ENCODE data around the gene SNHG17.

Gene SNHG17

DNA sequence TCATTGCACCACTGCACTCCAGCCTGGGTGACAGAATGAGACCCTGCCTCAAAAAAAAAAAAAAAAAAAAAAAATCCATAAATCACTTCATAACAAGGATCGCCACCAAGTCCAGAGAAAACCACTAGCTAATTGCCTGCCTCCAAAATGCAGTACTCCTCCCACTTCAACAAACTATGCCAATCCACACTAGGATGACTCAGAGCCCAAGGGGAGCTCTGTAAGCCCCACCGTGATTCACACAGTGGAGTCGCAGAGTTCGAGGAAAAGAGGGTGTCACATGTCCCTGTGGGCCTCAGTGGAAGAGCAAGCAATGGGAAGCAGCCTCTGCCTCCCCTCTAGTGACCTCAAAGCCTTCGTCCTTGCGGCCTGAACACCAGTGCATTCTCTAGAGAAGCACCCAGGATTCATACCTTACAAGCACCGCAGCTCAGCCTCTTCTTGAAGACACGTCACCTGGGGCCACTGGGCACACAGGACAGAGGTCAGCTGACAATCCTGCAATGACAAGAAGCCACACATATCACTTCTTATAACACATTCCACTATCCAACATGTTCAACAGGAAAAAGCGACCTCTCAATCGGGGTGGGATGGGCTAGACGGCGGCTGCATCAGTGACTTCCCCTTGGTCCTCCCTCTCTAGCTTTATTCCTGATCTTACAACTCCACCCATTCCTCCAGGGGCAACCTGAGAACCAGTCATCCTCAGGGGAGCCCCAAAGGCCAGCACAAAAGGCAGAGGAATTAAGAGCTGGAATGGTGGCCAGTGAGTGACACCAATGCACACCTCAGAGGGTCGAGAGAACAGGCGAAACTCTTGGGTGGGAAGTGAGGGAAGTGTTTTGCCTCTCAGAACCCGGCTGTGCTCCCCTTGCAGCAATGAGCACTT, 8.9 kb downstream of the SNHG17 start:
- Histone ChIP-seq H3K79me1 (ENCODE audit: low read depth, low read length) (peaks cover 22% of the 10 kb centered on the region), H2AFZ (ENCODE audit: low read length) (no peak overlapping the region), H3K4me2 (ENCODE audit: insufficient read depth, low read length, poor library complexity, severe bottlenecking) (no peak overlapping the region), H2BK120ac (ENCODE audit: low read depth, low read length) (no peak overlapping the region), H3K18ac (ENCODE audit: low read length) (no peak overlapping the region), H3K14ac (ENCODE audit: low read length) (no peak overlapping the region), H2BK12ac (ENCODE audit: low read length) (no peak overlapping the region), H4K91ac (ENCODE audit: low read depth, low read length, poor library complexity) (no peak overlapping the region), H2BK15ac (ENCODE audit: low read length) (no peak overlapping the region), H3K4me1 (ENCODE audit: control insufficient read depth in 2 of 2, insufficient read depth in 1 of 2, low read depth in 1 of 2, low read length in 2 of 2) (peaks cover 0 to 4% of the 10 kb centered on the region in 2 donors), H3K23ac (ENCODE audit: low read depth, low read length, poor library complexity) (no peak overlapping the region), H3K4ac (ENCODE audit: low read length) (no peak overlapping the region), H3K27ac (replicated peaks; ENCODE audit: low read length) (no peak overlapping the region), H3K27me3 (ENCODE audit: control insufficient read depth in 3 of 3, insufficient read depth in 3 of 3, low read depth in 1 of 3, low read length in 3 of 3) (no peaks in the 10 kb centered on the region), H4K8ac (ENCODE audit: low read depth, low read length) (no peak overlapping the region), H2BK5ac (ENCODE audit: low read length) (no peak overlapping the region), H3K9ac (ENCODE audit: low read depth, low read length, poor library complexity) (no peak overlapping the region), H3K36me3 (replicated peaks in 1 of 2; ENCODE audit: control insufficient read depth in 2 of 2, insufficient read depth in 2 of 2, low read length in 2 of 2) (peaks cover 82 to 99% of the 10 kb centered on the region in 2 donors), H2AK5ac (ENCODE audit: low read depth, low read length) (no peak overlapping the region), H3K4me3 (ENCODE audit: low read length in 2 of 2) (no peak overlapping the region), H3K9me3 (replicated peaks in 1 of 2; ENCODE audit: control insufficient read depth in 2 of 2, insufficient read depth in 1 of 2, low read depth in 1 of 2, low read length in 2 of 2) (no peaks in the 10 kb centered on the region)
- no CpG with 5 or more reads among the region's 15 CpGs for WGBS, 2 donors (ENCODE audit: extremely low coverage in 2 of 2, insufficient read length in 2 of 2, insufficient replicate concordance in 1 of 2)
- no peak for DNase-seq (ENCODE audit: low spot score)

DNA sequence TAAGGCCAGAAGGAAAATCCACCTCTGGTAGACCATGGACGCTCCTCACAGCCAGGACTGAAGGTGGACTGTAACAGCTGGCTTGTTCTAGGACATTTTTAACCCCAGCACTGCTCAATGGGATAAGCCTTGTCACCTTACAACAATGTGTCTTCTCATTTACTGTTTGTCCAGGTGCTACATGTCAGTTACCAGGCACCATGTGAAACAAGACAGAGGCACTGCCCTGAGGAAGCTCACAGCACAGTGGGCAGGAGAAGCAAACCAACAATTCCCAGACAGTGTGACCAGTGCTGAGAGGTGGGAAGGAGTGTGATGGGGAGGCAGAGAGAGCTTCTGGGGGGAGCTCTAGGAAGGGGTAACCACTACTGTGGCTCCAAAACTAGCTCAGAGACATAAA, 10.7 kb downstream of the SNHG17 start:
- H3K4ac ChIP-seq (ENCODE audit: low read length): no peak overlapping the region
- H2BK12ac ChIP-seq (ENCODE audit: low read length): no peak overlapping the region
- H3K9ac ChIP-seq (ENCODE audit: low read depth, low read length, poor library complexity): no peak overlapping the region
- no CpG with 5 or more reads among the region's 1 CpG for WGBS, 2 donors (ENCODE audit: extremely low coverage in 2 of 2, insufficient read length in 2 of 2, insufficient replicate concordance in 1 of 2)
- H4K8ac ChIP-seq (ENCODE audit: low read depth, low read length): no peak overlapping the region
- H3K23ac ChIP-seq (ENCODE audit: low read depth, low read length, poor library complexity): no peak overlapping the region
- H3K36me3 ChIP-seq (replicated peaks in 1 of 2; ENCODE audit: control insufficient read depth in 2 of 2, insufficient read depth in 2 of 2, low read length in 2 of 2): peaks cover 85 to 99% of the 10 kb centered on the region in 2 donors
- H2AK5ac ChIP-seq (ENCODE audit: low read depth, low read length): no peak overlapping the region
- H4K91ac ChIP-seq (ENCODE audit: low read depth, low read length, poor library complexity): no peak overlapping the region
- no peaks in the 10 kb centered on the region for H3K27me3 ChIP-seq (ENCODE audit: control insufficient read depth in 3 of 3, insufficient read depth in 3 of 3, low read depth in 1 of 3, low read length in 3 of 3)
- no peak overlapping the region for H3K4me2 ChIP-seq (ENCODE audit: insufficient read depth, low read length, poor library complexity, severe bottlenecking)
- no peak overlapping the region for H2AFZ ChIP-seq (ENCODE audit: low read length)
- H3K4me3 ChIP-seq (ENCODE audit: low read length in 2 of 2): no peak overlapping the region
- no peak for DNase-seq (ENCODE audit: low spot score)
- H3K4me1 ChIP-seq (ENCODE audit: control insufficient read depth in 2 of 2, insufficient read depth in 1 of 2, low read depth in 1 of 2, low read length in 2 of 2): peaks cover 0 to 4% of the 10 kb centered on the region in 2 donors
- no peak overlapping the region for H3K27ac ChIP-seq (replicated peaks; ENCODE audit: low read length)
- H3K9me3 ChIP-seq (replicated peaks in 1 of 2; ENCODE audit: control insufficient read depth in 2 of 2, insufficient read depth in 1 of 2, low read depth in 1 of 2, low read length in 2 of 2): no peaks in the 10 kb centered on the region
- no peak overlapping the region for H2BK5ac ChIP-seq (ENCODE audit: low read length)
- peaks cover 14% of the 10 kb centered on the region for H3K79me1 ChIP-seq (ENCODE audit: low read depth, low read length)
- H2BK15ac ChIP-seq (ENCODE audit: low read length): no peak overlapping the region
- no peak overlapping the region for H3K18ac ChIP-seq (ENCODE audit: low read length)
- no peak overlapping the region for H3K14ac ChIP-seq (ENCODE audit: low read length)
- no peak overlapping the region for H2BK120ac ChIP-seq (ENCODE audit: low read depth, low read length)

DNA sequence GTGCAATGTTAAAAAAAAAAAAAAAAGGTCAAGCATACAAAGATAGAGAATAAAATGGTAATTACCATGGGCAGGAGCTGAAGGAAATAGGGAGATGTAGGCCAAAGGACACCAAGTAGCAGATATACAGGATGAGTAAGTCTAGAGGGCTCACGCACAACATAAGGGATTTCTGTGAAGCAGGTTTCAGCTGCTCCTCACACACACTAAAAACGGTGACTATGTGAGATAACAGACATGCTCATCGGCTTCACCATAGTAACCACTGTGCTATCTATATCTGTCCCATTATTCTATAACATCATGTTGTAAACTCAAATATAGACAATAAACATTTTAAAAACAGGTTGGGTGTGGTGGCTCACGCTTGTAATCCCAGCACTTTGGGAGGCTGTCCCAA, 11.6 kb downstream of the SNHG17 start:
- peaks cover 0 to 1% of the 10 kb centered on the region in 2 donors for H3K4me1 ChIP-seq (ENCODE audit: control insufficient read depth in 2 of 2, insufficient read depth in 1 of 2, low read depth in 1 of 2, low read length in 2 of 2)
- no peak overlapping the region for H3K4me2 ChIP-seq (ENCODE audit: insufficient read depth, low read length, poor library complexity, severe bottlenecking)
- H2BK15ac ChIP-seq (ENCODE audit: low read length): no peak overlapping the region
- H4K8ac ChIP-seq (ENCODE audit: low read depth, low read length): no peak overlapping the region
- no peak for DNase-seq (ENCODE audit: low spot score)
- no peak overlapping the region for H3K23ac ChIP-seq (ENCODE audit: low read depth, low read length, poor library complexity)
- H3K27ac ChIP-seq (replicated peaks; ENCODE audit: low read length): no peak overlapping the region
- no peak overlapping the region for H3K4me3 ChIP-seq (ENCODE audit: low read length in 2 of 2)
- peaks cover 12% of the 10 kb centered on the region for H3K79me1 ChIP-seq (ENCODE audit: low read depth, low read length)
- H3K9me3 ChIP-seq (replicated peaks in 1 of 2; ENCODE audit: control insufficient read depth in 2 of 2, insufficient read depth in 1 of 2, low read depth in 1 of 2, low read length in 2 of 2): no peaks in the 10 kb centered on the region
- no peak overlapping the region for H2AK5ac ChIP-seq (ENCODE audit: low read depth, low read length)
- no peak overlapping the region for H2BK5ac ChIP-seq (ENCODE audit: low read length)
- no peak overlapping the region for H2BK12ac ChIP-seq (ENCODE audit: low read length)
- no peak overlapping the region for H3K4ac ChIP-seq (ENCODE audit: low read length)
- peaks cover 82 to 99% of the 10 kb centered on the region in 2 donors for H3K36me3 ChIP-seq (replicated peaks in 1 of 2; ENCODE audit: control insufficient read depth in 2 of 2, insufficient read depth in 2 of 2, low read length in 2 of 2)
- no CpG with 5 or more reads among the region's 4 CpGs for WGBS, 2 donors (ENCODE audit: extremely low coverage in 2 of 2, insufficient read length in 2 of 2, insufficient replicate concordance in 1 of 2)
- H4K91ac ChIP-seq (ENCODE audit: low read depth, low read length, poor library complexity): no peak overlapping the region
- no peak overlapping the region for H3K18ac ChIP-seq (ENCODE audit: low read length)
- no peak overlapping the region for H3K14ac ChIP-seq (ENCODE audit: low read length)
- no peak overlapping the region for H2AFZ ChIP-seq (ENCODE audit: low read length)
- H3K9ac ChIP-seq (ENCODE audit: low read depth, low read length, poor library complexity): no peak overlapping the region
- no peak overlapping the region for H2BK120ac ChIP-seq (ENCODE audit: low read depth, low read length)
- no peaks in the 10 kb centered on the region for H3K27me3 ChIP-seq (ENCODE audit: control insufficient read depth in 3 of 3, insufficient read depth in 3 of 3, low read depth in 1 of 3, low read length in 3 of 3)

DNA sequence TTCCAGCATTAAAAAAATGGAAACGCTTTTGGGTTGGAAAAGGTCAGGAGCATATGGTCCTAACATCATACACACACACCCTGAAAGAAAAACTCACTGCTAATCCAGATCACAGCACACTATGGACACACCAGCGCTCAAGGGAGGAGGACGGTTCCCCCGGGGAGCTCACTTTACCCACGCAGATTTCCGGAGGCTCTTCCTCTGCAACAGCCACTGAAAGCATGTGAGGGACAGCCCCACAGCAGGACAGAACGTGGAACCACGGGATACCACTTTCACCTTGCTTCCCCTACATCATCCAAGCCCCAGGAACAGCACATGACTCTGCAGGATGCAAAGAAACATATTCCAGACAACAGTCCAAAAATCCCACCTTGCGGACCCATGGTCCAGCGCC, 13.2 kb downstream of the SNHG17 start:
- Histone ChIP-seq H3K79me1 (ENCODE audit: low read depth, low read length) (peaks cover 8% of the 10 kb centered on the region), H3K27me3 (ENCODE audit: control insufficient read depth in 3 of 3, insufficient read depth in 3 of 3, low read depth in 1 of 3, low read length in 3 of 3) (no peaks in the 10 kb centered on the region), H2BK5ac (ENCODE audit: low read length) (no peak overlapping the region), H3K14ac (ENCODE audit: low read length) (no peak overlapping the region), H2AFZ (ENCODE audit: low read length) (no peak overlapping the region), H2AK5ac (ENCODE audit: low read depth, low read length) (no peak overlapping the region), H4K8ac (ENCODE audit: low read depth, low read length) (no peak overlapping the region), H4K91ac (ENCODE audit: low read depth, low read length, poor library complexity) (no peak overlapping the region), H3K27ac (replicated peaks; ENCODE audit: low read length) (no peak overlapping the region), H2BK120ac (ENCODE audit: low read depth, low read length) (no peak overlapping the region), H3K4me3 (ENCODE audit: low read length in 2 of 2) (no peak overlapping the region), H3K4me1 (ENCODE audit: control insufficient read depth in 2 of 2, insufficient read depth in 1 of 2, low read depth in 1 of 2, low read length in 2 of 2) (peaks cover 0 to 1% of the 10 kb centered on the region in 2 donors), H3K9me3 (replicated peaks in 1 of 2; ENCODE audit: control insufficient read depth in 2 of 2, insufficient read depth in 1 of 2, low read depth in 1 of 2, low read length in 2 of 2) (no peaks in the 10 kb centered on the region), H3K36me3 (replicated peaks in 1 of 2; ENCODE audit: control insufficient read depth in 2 of 2, insufficient read depth in 2 of 2, low read length in 2 of 2) (peaks cover 70 to 96% of the 10 kb centered on the region in 2 donors), H3K4me2 (ENCODE audit: insufficient read depth, low read length, poor library complexity, severe bottlenecking) (no peak overlapping the region), H3K9ac (ENCODE audit: low read depth, low read length, poor library complexity) (no peak overlapping the region), H2BK12ac (ENCODE audit: low read length) (no peak overlapping the region), H3K18ac (ENCODE audit: low read length) (no peak overlapping the region), H2BK15ac (ENCODE audit: low read length) (no peak overlapping the region), H3K4ac (ENCODE audit: low read length) (no peak overlapping the region), H3K23ac (ENCODE audit: low read depth, low read length, poor library complexity) (no peak overlapping the region)
- no peak for DNase-seq (ENCODE audit: low spot score)
- no CpG with 5 or more reads among the region's 10 CpGs for WGBS, 2 donors (ENCODE audit: extremely low coverage in 2 of 2, insufficient read length in 2 of 2, insufficient replicate concordance in 1 of 2)

Measured in neuronal stem cell (in vitro differentiated cells).